IPS-NIHi7 (cell line): Measurements from ENCODE around the gene SSH2.
"Not testable (repeated sequence)": the region's sequence is repeated elsewhere in the genome, so short reads cannot be mapped to it uniquely, and the experiment has no call there.

Source experiments
- DNase-seq: peaks from one replicate; pipeline ENCODE4 v3.0.0; 2012; ENCODE audit warnings: mixed read lengths; ENCODE audit errors: extremely low spot score

Gene SSH2

GRCh38 chr17:29874358-29874757 lies 55.7 kb downstream of the SSH2 start:
- DNase-seq = not testable (repeated sequence)

- DNase-seq = no peak
Observed at GRCh38 chr17:29873476-29873875, 56.6 kb downstream of the SSH2 start.

- DNase-seq = no peak
Observed at GRCh38 chr17:29870836-29871465, 59.1 kb downstream of the SSH2 start.

- no peak for DNase-seq
Observed at GRCh38 chr17:29867643-29868181, 62.3 kb downstream of the SSH2 start.

- DNase-seq = no peak
Observed at GRCh38 chr17:29866746-29867404, 63.2 kb downstream of the SSH2 start.

GRCh38 chr17:29864615-29865014 lies 65.4 kb downstream of the SSH2 start:
- no peak for DNase-seq

GRCh38 chr17:29864123-29864522 lies 65.9 kb downstream of the SSH2 start:
- DNase-seq = not testable (repeated sequence)

- no peak for DNase-seq
Observed at GRCh38 chr17:29862951-29863350, 67.1 kb downstream of the SSH2 start.

- DNase-seq = no peak
Observed at GRCh38 chr17:29862127-29862526, 67.9 kb downstream of the SSH2 start.

- DNase-seq = not testable (repeated sequence)
Observed at GRCh38 chr17:29859445-29859844, 70.6 kb downstream of the SSH2 start.

GRCh38 chr17:29857823-29858222 lies 72.2 kb downstream of the SSH2 start:
- no peak for DNase-seq

GRCh38 chr17:29857105-29857504 lies 72.9 kb downstream of the SSH2 start:
- DNase-seq = not testable (repeated sequence)

- no peak for DNase-seq
Observed at GRCh38 chr17:29855686-29856085, 74.3 kb downstream of the SSH2 start.

GRCh38 chr17:29848737-29849136 lies 81.3 kb downstream of the SSH2 start:
- no peak for DNase-seq

GRCh38 chr17:29847527-29848400 lies 82.3 kb downstream of the SSH2 start:
- no peak for DNase-seq

GRCh38 chr17:29847118-29847517 lies 82.9 kb downstream of the SSH2 start:
- no peak for DNase-seq

- DNase-seq = no peak
Observed at GRCh38 chr17:29846298-29846697, 83.7 kb downstream of the SSH2 start.

- peak; percentile 42 for DNase-seq
Observed at GRCh38 chr17:29844339-29845048, 85.5 kb downstream of the SSH2 start.

- DNase-seq = no peak
Observed at GRCh38 chr17:29840884-29841283, 89.1 kb downstream of the SSH2 start.

- no peak for DNase-seq
Observed at GRCh38 chr17:29839656-29840055, 90.4 kb downstream of the SSH2 start.

GRCh38 chr17:29838961-29839360 lies 91.1 kb downstream of the SSH2 start:
- peak; percentile 67 for DNase-seq

- no peak for DNase-seq
Observed at GRCh38 chr17:29837531-29837930, 92.5 kb downstream of the SSH2 start.
